DND-41 (cell line): ENCODE results near the gene TRIM58.

Experiments
- ATAC-seq: fragments of 200-7000 bp; cut with Tn5 transposase; 3 replicates; pipeline ENCODE4 v1.9.1; 2021; ENCODE audit warnings: low read depth; ENCODE audit not compliant: insufficient read depth
- DNase-seq: peaks from one replicate; pipeline ENCODE4 v3.0.0-alpha.2; 2020
- H2AFZ ChIP-seq: 2 replicates; pipeline ENCODE4 v1.6.0; 2012; ENCODE audit warnings: low read depth, low read length
- H3K27ac ChIP-seq: 2 replicates; pipeline ENCODE4 v1.5.1; 2012; ENCODE audit warnings: low read length, inconsistent platforms
- H3K27me3 ChIP-seq: fragments of 200-600 bp; sonication (generic); 2 replicates; pipeline ENCODE4 v1.6.0; 2012; ENCODE audit warnings: low read length, mild to moderate bottlenecking, inconsistent platforms; ENCODE audit not compliant: insufficient read depth, poor library complexity
- H3K36me3 ChIP-seq: 2 replicates; pipeline ENCODE4 v1.5.1; 2012; ENCODE audit warnings: low read length, inconsistent platforms; ENCODE audit not compliant: insufficient read depth
- H3K4me1 ChIP-seq: 2 replicates; pipeline ENCODE4 v1.5.1; 2012; ENCODE audit warnings: mild to moderate bottlenecking, low read length; ENCODE audit not compliant: insufficient read depth
- H3K4me2 ChIP-seq: 2 replicates; pipeline ENCODE4 v1.6.0; 2012; ENCODE audit warnings: mild to moderate bottlenecking, moderate library complexity, low read length, inconsistent platforms; ENCODE audit not compliant: insufficient read depth
- H3K4me3 ChIP-seq, 2 experiments: fragments of 200-600 bp in 1 of 2; shearing (Covaris generic) in 1 of 2; 2 replicates each; pipeline ENCODE4 v1.5.1; 2012 to 2016; ENCODE audit warnings: inconsistent platforms in 2 of 2, low read length in 2 of 2, mild to moderate bottlenecking in 2 of 2, low read depth in 1 of 2, moderate library complexity in 1 of 2
- H3K79me2 ChIP-seq: 2 replicates; pipeline ENCODE4 v1.6.0; 2012; ENCODE audit warnings: low read length, inconsistent platforms; ENCODE audit not compliant: insufficient read depth
- H3K9ac ChIP-seq: 2 replicates; pipeline ENCODE4 v1.6.0; 2012; ENCODE audit warnings: low read depth, mild to moderate bottlenecking, inconsistent platforms, low read length, moderate library complexity
- H3K9me3 ChIP-seq: 2 replicates; pipeline ENCODE4 v1.5.1; 2012; ENCODE audit warnings: low read length, moderate library complexity, mild to moderate bottlenecking, inconsistent platforms; ENCODE audit not compliant: insufficient read depth, severe bottlenecking
- H4K20me1 ChIP-seq: 2 replicates; pipeline ENCODE4 v1.6.0; 2012; ENCODE audit warnings: low read length; ENCODE audit not compliant: insufficient read depth
- EZH2 ChIP-seq: IDR thresholded peaks from 3 replicates; pipeline ENCODE4 v1.6.1; 2012; ENCODE audit warnings: borderline replicate concordance, low read depth, mild to moderate bottlenecking, moderate library complexity, low read length, inconsistent platforms; ENCODE audit not compliant: severe bottlenecking
- TF ChIP-seq, protein P1 (sequence below): IDR thresholded peaks from 2 replicates; pipeline ENCODE4 v1.5.1; 2012; ENCODE audit warnings: borderline replicate concordance, low read length, moderate library complexity, mild to moderate bottlenecking; ENCODE audit not compliant: poor library complexity, severe bottlenecking; ENCODE audit errors: extremely low read depth

Gene TRIM58, protein sequence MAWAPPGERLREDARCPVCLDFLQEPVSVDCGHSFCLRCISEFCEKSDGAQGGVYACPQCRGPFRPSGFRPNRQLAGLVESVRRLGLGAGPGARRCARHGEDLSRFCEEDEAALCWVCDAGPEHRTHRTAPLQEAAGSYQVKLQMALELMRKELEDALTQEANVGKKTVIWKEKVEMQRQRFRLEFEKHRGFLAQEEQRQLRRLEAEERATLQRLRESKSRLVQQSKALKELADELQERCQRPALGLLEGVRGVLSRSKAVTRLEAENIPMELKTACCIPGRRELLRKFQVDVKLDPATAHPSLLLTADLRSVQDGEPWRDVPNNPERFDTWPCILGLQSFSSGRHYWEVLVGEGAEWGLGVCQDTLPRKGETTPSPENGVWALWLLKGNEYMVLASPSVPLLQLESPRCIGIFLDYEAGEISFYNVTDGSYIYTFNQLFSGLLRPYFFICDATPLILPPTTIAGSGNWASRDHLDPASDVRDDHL

DNA sequence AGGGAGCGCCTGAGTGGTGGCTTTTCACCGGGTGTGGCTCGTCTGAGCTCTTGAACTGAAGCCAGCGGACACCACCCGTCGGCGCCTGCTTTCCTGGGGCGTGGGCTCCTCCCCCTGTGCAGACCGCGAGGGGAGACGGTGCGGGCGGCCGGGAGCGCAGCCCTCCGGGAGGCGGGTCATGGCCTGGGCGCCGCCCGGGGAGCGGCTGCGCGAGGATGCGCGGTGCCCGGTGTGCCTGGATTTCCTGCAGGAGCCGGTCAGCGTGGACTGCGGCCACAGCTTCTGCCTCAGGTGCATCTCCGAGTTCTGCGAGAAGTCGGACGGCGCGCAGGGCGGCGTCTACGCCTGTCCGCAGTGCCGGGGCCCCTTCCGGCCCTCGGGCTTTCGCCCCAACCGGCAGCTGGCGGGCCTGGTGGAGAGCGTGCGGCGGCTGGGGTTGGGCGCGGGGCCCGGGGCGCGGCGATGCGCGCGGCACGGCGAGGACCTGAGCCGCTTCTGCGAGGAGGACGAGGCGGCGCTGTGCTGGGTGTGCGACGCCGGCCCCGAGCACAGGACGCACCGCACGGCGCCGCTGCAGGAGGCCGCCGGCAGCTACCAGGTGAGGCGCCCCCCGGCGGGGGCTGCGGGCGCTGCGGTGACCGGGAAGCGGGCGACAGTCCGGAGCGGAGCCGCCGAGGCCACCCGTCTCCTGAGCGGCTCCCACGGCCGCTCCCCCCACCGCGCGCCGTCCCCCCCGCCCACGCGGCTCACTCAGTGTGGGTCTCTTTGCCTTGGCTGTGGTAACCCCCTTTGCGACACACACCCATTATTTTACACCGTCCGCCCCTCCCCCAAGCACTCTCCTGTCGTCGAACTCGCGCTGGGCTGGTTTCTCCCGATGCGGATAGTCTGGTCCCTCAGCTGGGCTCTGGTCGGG, at the start of gene TRIM58:
TRIM58 (plus strand) TSS at position 119 of the 916 bp plus-strand sequence; CDS start at position 179, 60 bp downstream.
- H3K79me2 ChIP-seq, result no peaks in the 10 kb centered on the region
- H3K4me2 ChIP-seq, result no peak within 1 kb of the TSS
- H3K9ac ChIP-seq, result no peak within 1 kb of the TSS
- no peak within 1 kb of the TSS for H2AFZ ChIP-seq
- no peaks in the 10 kb centered on the region for H3K4me1 ChIP-seq
- no peaks in the 10 kb centered on the region for H3K9me3 ChIP-seq
- TF ChIP-seq EZH2, result no peak
- TF ChIP-seq, protein P1, sequence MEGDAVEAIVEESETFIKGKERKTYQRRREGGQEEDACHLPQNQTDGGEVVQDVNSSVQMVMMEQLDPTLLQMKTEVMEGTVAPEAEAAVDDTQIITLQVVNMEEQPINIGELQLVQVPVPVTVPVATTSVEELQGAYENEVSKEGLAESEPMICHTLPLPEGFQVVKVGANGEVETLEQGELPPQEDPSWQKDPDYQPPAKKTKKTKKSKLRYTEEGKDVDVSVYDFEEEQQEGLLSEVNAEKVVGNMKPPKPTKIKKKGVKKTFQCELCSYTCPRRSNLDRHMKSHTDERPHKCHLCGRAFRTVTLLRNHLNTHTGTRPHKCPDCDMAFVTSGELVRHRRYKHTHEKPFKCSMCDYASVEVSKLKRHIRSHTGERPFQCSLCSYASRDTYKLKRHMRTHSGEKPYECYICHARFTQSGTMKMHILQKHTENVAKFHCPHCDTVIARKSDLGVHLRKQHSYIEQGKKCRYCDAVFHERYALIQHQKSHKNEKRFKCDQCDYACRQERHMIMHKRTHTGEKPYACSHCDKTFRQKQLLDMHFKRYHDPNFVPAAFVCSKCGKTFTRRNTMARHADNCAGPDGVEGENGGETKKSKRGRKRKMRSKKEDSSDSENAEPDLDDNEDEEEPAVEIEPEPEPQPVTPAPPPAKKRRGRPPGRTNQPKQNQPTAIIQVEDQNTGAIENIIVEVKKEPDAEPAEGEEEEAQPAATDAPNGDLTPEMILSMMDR, result no peak
- DNase-seq (no peak), ATAC-seq (no peak)
- no peaks in the 10 kb centered on the region for H3K36me3 ChIP-seq
- no peak within 1 kb of the TSS for H3K4me3 ChIP-seq
- no peak within 1 kb of the TSS for H3K27ac ChIP-seq
- H4K20me1 ChIP-seq, result no peaks in the 10 kb centered on the region
- no peaks in the 10 kb centered on the region for H3K27me3 ChIP-seq

- H3K4me1 ChIP-seq, result no peaks in the 10 kb centered on the region
- no peaks in the 10 kb centered on the region for H3K36me3 ChIP-seq
Observed at GRCh38 chr1:247812637-247813036, 44.4 kb upstream of the TRIM58 start.

GRCh38 chr1:247822060-247822459, 34.9 kb upstream of the TRIM58 start:
- H3K79me2 ChIP-seq, result no peaks in the 10 kb centered on the region
- no peak overlapping the region for H3K27ac ChIP-seq
- H3K4me1 ChIP-seq, result no peaks in the 10 kb centered on the region
- H3K36me3 ChIP-seq, result no peaks in the 10 kb centered on the region
- no peaks in the 10 kb centered on the region for H4K20me1 ChIP-seq
- H3K9me3 ChIP-seq, result no peaks in the 10 kb centered on the region
- no peaks in the 10 kb centered on the region for H3K27me3 ChIP-seq
- no peak for ATAC-seq
- H3K4me3 ChIP-seq, result no peak overlapping the region
- no peak overlapping the region for H3K4me2 ChIP-seq
- H2AFZ ChIP-seq, result no peak overlapping the region
- TF ChIP-seq, protein P1, result no peak
- TF ChIP-seq EZH2, result no peak
- DNase-seq, result no peak
- no peak overlapping the region for H3K9ac ChIP-seq

More at GRCh38 chr1:247812637-247813036, 44.4 kb upstream of the TRIM58 start:
- DNase-seq (no peak), ATAC-seq (no peak)
- H4K20me1 ChIP-seq, result no peaks in the 10 kb centered on the region
- H3K79me2 ChIP-seq, result no peaks in the 10 kb centered on the region
- H3K9me3 ChIP-seq, result no peaks in the 10 kb centered on the region
- no peak overlapping the region for H3K4me3 ChIP-seq
- no peak overlapping the region for H3K27ac ChIP-seq
- H3K27me3 ChIP-seq, result no peaks in the 10 kb centered on the region
- TF ChIP-seq EZH2, result no peak
- H3K4me2 ChIP-seq, result no peak overlapping the region
- H2AFZ ChIP-seq, result no peak overlapping the region
- no peak overlapping the region for H3K9ac ChIP-seq

DNA sequence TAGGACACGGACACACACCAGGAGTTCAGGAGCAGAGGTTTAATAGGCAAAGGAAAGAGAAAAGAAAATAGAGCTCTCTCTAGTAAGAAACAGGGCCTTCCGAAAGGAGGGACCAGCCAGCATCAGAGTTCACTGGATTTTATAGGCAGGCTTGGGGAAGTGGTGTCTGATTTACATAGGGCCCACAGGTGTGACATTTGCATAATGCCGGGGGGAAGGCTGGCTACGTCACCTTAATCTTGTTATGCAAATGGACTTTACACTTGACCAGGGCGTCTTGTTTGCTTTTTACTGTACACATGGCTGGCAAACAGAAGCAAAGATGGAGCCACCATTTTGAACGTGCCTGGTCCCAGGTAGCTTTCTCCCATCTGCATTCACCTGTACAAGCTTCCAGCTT, 33.0 kb upstream of the TRIM58 start, which contains the start of gene OR14A16:
OR14A16 (minus strand) TSS at position 97 of the 400 bp plus-strand sequence. CDS start 8,390 bp downstream, outside the sequence.
- Histone ChIP-seq H3K4me3 (no peak within 1 kb of the TSS), H3K27ac (no peak within 1 kb of the TSS), H2AFZ (no peak within 1 kb of the TSS), H3K4me2 (no peak within 1 kb of the TSS), H3K4me1 (no peaks in the 10 kb centered on the region), H3K36me3 (no peaks in the 10 kb centered on the region), H3K79me2 (no peaks in the 10 kb centered on the region), H3K9me3 (no peaks in the 10 kb centered on the region), H3K9ac (no peak within 1 kb of the TSS), H3K27me3 (no peaks in the 10 kb centered on the region), H4K20me1 (no peaks in the 10 kb centered on the region)
- DNase-seq (no peak), ATAC-seq (no peak)
- TF ChIP-seq, protein P1, result no peak
- TF ChIP-seq EZH2, result no peak
